PFSK-1 (cell line): ENCODE results near the gene CCER1.

Experiments used
- FOXP2 ChIP-seq: optimal IDR thresholded peaks from 2 replicates; pipeline ENCODE3; 2011; ENCODE audit warnings: borderline replicate concordance, control low read depth, inconsistent platforms; ENCODE audit not compliant: insufficient read depth; ENCODE audit errors: extremely low read length, extremely low read depth
- POLR2AphosphoS5 ChIP-seq: IDR thresholded peaks from 2 replicates; pipeline ENCODE4 v1.6.1; 2012; ENCODE audit warnings: low read depth, mild to moderate bottlenecking, control low read depth, low read length, moderate library complexity
- REST ChIP-seq, 2 experiments: IDR thresholded peaks; 2 replicates each; pipeline versions ENCODE4 v1.6.1 to v1.8.0; 2011 to 2012; ENCODE audit warnings: low read depth in 2 of 2, low read length in 2 of 2, control low read depth in 1 of 2, inconsistent platforms in 1 of 2, mild to moderate bottlenecking in 1 of 2, moderate library complexity in 1 of 2; ENCODE audit not compliant: insufficient read depth in 1 of 2
- SIN3A ChIP-seq: IDR thresholded peaks from 2 replicates; pipeline ENCODE4 v1.6.1; 2012; ENCODE audit warnings: mild to moderate bottlenecking, low read length, moderate library complexity, borderline replicate concordance; ENCODE audit not compliant: insufficient read depth
- TAF1 ChIP-seq: IDR thresholded peaks from 2 replicates; pipeline ENCODE4 v1.6.1; 2012; ENCODE audit warnings: low read length, control low read depth, borderline replicate concordance; ENCODE audit not compliant: insufficient read depth

CCER1 gene

GRCh38 chr12:90969346-90969745, 14.4 kb upstream of the CCER1 start:
- TF ChIP-seq SIN3A (no peak), FOXP2 (no peak), REST (IDR thresholded peaks at IDR 0.05; ENCODE audit: insufficient read depth in 1 of 2, low read depth in 2 of 2, low read length in 2 of 2) (no peak), POLR2AphosphoS5 (no peak), TAF1 (no peak)

GRCh38 chr12:90965204-90965603, 10.2 kb upstream of the CCER1 start:
- TF ChIP-seq TAF1: no peak
- TF ChIP-seq SIN3A: no peak

GRCh38 chr12:90964616-90965015, 9.6 kb upstream of the CCER1 start:
- TF ChIP-seq REST (IDR thresholded peaks at IDR 0.05; ENCODE audit: insufficient read depth in 1 of 2, low read depth in 2 of 2, low read length in 2 of 2) (no peak), TAF1 (no peak)

GRCh38 chr12:90963946-90964345, 9.0 kb upstream of the CCER1 start:
- no peak for TF ChIP-seq POLR2AphosphoS5
- TF ChIP-seq REST (IDR thresholded peaks at IDR 0.05; ENCODE audit: insufficient read depth in 1 of 2, low read depth in 2 of 2, low read length in 2 of 2): no peak
- no peak for TF ChIP-seq SIN3A
- no peak for TF ChIP-seq TAF1
- no peak for TF ChIP-seq FOXP2

- TF ChIP-seq FOXP2: no peak
- no peak for TF ChIP-seq REST (IDR thresholded peaks at IDR 0.05; ENCODE audit: insufficient read depth in 1 of 2, low read depth in 2 of 2, low read length in 2 of 2)
- no peak for TF ChIP-seq POLR2AphosphoS5
- no peak for TF ChIP-seq SIN3A
- TF ChIP-seq TAF1: no peak
Observed at GRCh38 chr12:90961154-90961553, 6.2 kb upstream of the CCER1 start.
